GM12873 (cell line): ENCODE measurements around the gene DDIT4L.

Source experiments
- TF ChIP-seq, protein P1 (sequence below): IDR thresholded peaks from 2 replicates; pipeline ENCODE4 v1.5.1; 2012; ENCODE audit warnings: low read depth, mild to moderate bottlenecking, moderate library complexity, low read length, control low read depth; ENCODE audit not compliant: insufficient read depth; ENCODE audit errors: missing control alignments

The DDIT4L gene

DNA sequence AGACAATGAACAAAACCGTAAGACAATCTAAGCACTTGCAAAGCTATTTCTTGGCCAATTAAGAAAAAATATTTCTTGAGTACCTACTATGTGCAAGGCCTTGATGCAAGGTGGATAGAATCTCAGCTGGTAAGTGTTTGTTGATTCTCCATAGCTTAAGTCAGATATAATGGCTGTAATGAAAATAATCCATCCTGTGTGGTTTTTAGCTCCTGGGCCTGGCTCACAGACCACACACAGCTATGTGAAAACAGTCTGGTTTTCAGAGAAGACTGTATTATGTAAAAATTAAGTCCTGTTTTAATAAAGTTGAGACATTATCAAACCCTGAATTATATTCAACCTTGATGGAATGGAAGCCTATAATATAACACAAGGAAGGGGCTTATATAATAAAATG, 7.8 kb upstream of the DDIT4L start:
- TF ChIP-seq, protein P1, sequence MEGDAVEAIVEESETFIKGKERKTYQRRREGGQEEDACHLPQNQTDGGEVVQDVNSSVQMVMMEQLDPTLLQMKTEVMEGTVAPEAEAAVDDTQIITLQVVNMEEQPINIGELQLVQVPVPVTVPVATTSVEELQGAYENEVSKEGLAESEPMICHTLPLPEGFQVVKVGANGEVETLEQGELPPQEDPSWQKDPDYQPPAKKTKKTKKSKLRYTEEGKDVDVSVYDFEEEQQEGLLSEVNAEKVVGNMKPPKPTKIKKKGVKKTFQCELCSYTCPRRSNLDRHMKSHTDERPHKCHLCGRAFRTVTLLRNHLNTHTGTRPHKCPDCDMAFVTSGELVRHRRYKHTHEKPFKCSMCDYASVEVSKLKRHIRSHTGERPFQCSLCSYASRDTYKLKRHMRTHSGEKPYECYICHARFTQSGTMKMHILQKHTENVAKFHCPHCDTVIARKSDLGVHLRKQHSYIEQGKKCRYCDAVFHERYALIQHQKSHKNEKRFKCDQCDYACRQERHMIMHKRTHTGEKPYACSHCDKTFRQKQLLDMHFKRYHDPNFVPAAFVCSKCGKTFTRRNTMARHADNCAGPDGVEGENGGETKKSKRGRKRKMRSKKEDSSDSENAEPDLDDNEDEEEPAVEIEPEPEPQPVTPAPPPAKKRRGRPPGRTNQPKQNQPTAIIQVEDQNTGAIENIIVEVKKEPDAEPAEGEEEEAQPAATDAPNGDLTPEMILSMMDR: no peak

DNA sequence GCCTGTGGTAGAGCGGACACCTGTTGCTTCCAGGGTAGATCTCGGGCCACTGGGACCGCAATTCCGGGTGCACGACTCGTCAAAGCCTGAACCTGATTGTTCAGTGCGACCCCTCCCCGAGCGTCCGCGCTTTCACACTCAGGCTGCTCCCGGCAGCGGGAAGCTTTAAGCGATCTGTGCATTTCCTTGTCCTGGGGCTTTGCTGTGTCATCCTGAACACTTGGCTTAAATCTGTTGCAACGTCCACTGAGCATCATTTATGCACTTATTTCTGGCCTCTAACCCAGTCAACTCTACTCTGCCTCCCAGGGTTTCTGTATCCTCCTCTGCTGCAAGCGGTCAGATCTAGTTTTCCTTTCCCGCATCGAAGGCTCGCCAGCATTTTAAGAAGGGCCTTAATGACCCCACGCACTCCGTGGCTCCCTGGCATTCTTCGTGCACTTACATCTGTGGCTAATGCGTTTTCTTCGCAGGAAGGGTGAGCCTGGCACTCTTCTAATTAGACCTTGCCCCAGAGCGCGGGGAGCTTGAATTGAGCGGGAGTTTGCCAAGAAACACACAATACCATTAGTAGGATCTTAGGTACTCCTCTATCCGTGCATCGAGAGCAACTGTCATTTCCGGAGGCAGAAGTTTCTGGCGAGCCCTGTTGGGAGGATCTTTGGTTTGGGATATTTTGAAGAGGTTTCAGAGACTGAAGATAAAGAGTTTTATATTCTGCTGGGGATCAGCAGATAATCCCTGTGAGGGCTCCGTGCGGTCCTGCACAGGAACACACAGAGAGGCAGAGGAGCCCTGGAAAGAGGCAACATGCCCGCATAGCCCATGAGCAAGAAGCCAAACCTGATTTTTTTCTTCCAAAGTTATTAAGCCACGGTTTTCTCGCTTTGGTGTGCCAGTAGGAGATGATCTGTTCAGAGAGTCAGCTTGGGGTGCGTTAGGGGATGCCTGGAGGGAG, 654 bp upstream of the DDIT4L start:
- TF ChIP-seq, protein P1: no peak

DNA sequence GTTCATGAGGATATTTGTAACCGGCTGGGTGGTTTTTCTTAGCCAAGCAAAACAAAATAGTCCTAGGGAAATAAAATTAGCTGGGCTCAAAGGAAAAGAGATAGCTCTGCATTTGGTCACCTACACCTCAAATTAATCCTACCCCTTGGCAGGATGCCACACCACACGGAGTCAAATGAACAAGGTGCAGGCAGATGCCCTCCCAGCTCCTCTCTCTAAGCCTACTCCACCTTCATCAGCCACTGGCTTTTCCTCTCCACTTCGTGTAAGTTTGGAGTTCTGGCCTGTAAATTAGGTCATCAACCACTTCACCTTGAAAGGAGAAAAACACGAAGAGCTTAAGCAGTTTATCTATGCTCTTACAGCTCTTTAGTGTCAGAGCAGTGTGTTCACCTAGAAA, 1.4 kb downstream of the DDIT4L start:
- TF ChIP-seq, protein P1: no peak

DNA sequence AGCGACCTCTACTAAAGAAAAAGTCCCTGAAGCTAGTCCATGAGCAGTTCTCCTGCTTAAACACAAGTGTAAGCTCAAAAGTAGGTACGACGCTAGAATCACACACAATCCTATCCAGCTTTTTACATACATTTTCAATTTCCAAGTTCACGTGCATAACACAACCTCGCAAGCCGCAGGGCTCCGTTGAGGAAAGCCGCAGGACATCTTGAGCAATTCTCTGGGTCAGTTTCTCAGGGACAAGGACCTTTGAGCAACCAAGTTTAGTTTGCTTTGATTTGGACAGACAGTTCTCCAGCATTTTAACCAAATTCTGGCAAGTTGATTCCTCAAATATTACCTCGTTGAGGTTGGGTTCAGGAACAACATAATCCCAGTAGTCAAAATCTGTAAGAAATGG, 2.5 kb downstream of the DDIT4L start:
- TF ChIP-seq, protein P1: no peak

DNA sequence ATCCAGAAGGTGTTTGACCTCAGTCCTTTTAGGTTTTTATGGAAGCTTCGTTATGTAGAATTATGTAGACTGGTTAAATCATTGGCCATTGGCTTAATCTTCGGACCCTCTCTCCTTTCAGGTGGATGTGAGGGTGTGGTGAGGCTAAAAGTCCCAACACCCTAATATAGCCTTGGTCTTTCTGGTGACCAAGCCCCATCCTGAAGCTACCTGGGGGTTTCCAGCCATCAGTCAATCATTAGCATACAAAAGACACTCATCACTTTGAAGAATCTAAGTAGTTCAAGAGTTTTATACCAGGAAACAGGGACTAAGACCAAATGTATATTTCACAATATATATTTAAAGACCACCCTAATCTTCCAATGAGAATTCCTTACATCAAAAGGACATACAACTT, 5.5 kb downstream of the DDIT4L start:
- TF ChIP-seq, protein P1: no peak

DNA sequence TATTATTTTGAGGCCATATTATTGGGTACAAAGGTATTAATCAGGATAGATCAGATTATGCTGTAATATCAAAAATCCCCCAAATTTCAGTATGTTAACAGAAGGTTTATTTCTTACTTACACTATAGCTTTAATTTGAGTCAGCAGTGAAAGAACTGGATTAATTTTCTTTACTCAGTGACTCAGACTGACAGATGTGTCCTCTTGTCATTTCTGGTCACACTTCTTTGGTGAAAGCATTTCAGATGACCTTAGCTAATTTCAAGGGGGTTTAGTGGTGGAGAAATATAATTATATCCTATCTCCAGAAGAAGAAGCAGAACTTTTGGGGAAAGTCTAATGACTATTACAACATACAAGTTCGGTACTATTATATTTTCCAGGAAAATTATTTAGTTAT, 12.4 kb downstream of the DDIT4L start:
- TF ChIP-seq, protein P1: no peak

DNA sequence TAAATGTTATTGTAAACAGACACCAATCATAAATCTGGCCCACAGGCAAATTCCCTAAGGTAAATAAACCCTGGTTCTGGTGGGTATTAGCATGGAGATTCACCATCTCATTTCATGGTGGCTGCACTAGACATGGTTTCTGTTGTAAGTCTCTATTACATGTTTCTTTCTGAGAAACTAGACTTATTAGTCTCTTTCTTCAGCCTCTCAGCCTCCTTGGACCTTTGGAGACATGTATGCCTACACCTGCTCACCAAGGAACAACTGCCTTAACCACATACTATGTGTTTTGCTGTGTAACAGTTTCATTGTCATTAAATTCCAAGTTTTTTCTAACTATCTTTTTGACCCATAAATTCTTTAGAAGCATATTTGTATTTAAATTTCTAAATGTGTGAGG, 13.1 kb downstream of the DDIT4L start:
- TF ChIP-seq, protein P1: no peak
